OCI-LY3 (cell line): ENCODE results near the gene ZNF747.

ENCODE experiments used
- H2AFZ ChIP-seq: fragments of 200-600, 300-600 bp; shearing (Covaris generic); 2 replicates; pipeline ENCODE4 v1.6.0; 2014; ENCODE audit warnings: antibody characterized with exemption, low read depth, low read length
- H3K27ac ChIP-seq: fragments of 200-600, 300-600 bp; sonication (generic); 2 replicates; pipeline ENCODE4 v1.5.1; 2014; ENCODE audit warnings: mild to moderate bottlenecking, low read length, moderate library complexity, mixed read lengths
- H3K27me3 ChIP-seq: fragments of 200-600, 300-600 bp; sonication (generic); 2 replicates; pipeline ENCODE4 v1.6.1; 2014; ENCODE audit warnings: low read depth, low read length, mixed read lengths
- H3K36me3 ChIP-seq: fragments of 200-600, 300-600 bp; sonication (generic); replicated peaks from 2 replicates; pipeline ENCODE3; 2014; ENCODE audit warnings: low read depth, low read length, mixed read lengths
- H3K4me1 ChIP-seq: fragments of 300-600, 200-600 bp; sonication (generic); 2 replicates; pipeline ENCODE4 v1.6.1; 2014; ENCODE audit warnings: low read length, mixed read lengths
- H3K4me2 ChIP-seq: fragments of 200-600, 300-600 bp; sonication (generic); 2 replicates; pipeline ENCODE4 v1.6.1; 2014; ENCODE audit warnings: low read length, mixed read lengths
- H3K4me3 ChIP-seq: fragments of 300-600, 200-600 bp; sonication (generic); 2 replicates; pipeline ENCODE4 v1.5.1; 2014; ENCODE audit warnings: antibody characterized with exemption, mild to moderate bottlenecking, low read length, moderate library complexity
- H3K79me2 ChIP-seq: fragments of 300-600, 200-600 bp; shearing (Covaris generic); 2 replicates; pipeline ENCODE4 v1.6.1; 2014; ENCODE audit warnings: mild to moderate bottlenecking, low read length, mixed read lengths
- H3K9ac ChIP-seq: fragments of 300-600, 200-600 bp; shearing (Covaris generic); 2 replicates; pipeline ENCODE4 v1.6.0; 2014; ENCODE audit warnings: mild to moderate bottlenecking, low read length, moderate library complexity
- H3K9me3 ChIP-seq: fragments of 200-600, 300-600 bp; shearing (Covaris generic); 2 replicates; pipeline ENCODE4 v1.6.1; 2014; ENCODE audit warnings: low read length, mixed read lengths; ENCODE audit not compliant: insufficient read depth
- H4K20me1 ChIP-seq: fragments of 200-600, 300-600 bp; sonication (generic); 2 replicates; pipeline ENCODE4 v1.6.1; 2016; ENCODE audit warnings: low read length, mixed read lengths; ENCODE audit not compliant: insufficient read depth
- EZH2phosphoT487 ChIP-seq: fragments of 200-600 bp; shearing (Covaris generic); IDR thresholded peaks from 2 replicates; pipeline ENCODE4 v1.6.1; 2018; ENCODE audit warnings: antibody characterized with exemption, mixed run types, low read depth
- TF ChIP-seq, protein P1 (sequence below): fragments of 200-600, 300-600 bp; sonication (generic); IDR thresholded peaks from 2 replicates; pipeline ENCODE4 v1.5.1; 2014; ENCODE audit warnings: antibody characterized with exemption, low read length, low read depth

ZNF747 gene

GRCh38 chr16:30556125-30556473, 21.4 kb upstream of the ZNF747 start:
- no peak overlapping the region for H2AFZ ChIP-seq
- peaks cover 17% of the 10 kb centered on the region for H3K4me1 ChIP-seq
- H3K4me2 ChIP-seq = no peak overlapping the region
- H3K4me3 ChIP-seq = no peak overlapping the region
- no peak overlapping the region for H3K9ac ChIP-seq
- H3K27ac ChIP-seq = no peak overlapping the region
- peaks cover 18% of the 10 kb centered on the region for H3K79me2 ChIP-seq
- H3K36me3 ChIP-seq = peaks cover 18% of the 10 kb centered on the region
- H4K20me1 ChIP-seq = no peaks in the 10 kb centered on the region
- no peaks in the 10 kb centered on the region for H3K9me3 ChIP-seq
- no peaks in the 10 kb centered on the region for H3K27me3 ChIP-seq
- TF ChIP-seq EZH2phosphoT487 = no peak
- TF ChIP-seq, protein P1, sequence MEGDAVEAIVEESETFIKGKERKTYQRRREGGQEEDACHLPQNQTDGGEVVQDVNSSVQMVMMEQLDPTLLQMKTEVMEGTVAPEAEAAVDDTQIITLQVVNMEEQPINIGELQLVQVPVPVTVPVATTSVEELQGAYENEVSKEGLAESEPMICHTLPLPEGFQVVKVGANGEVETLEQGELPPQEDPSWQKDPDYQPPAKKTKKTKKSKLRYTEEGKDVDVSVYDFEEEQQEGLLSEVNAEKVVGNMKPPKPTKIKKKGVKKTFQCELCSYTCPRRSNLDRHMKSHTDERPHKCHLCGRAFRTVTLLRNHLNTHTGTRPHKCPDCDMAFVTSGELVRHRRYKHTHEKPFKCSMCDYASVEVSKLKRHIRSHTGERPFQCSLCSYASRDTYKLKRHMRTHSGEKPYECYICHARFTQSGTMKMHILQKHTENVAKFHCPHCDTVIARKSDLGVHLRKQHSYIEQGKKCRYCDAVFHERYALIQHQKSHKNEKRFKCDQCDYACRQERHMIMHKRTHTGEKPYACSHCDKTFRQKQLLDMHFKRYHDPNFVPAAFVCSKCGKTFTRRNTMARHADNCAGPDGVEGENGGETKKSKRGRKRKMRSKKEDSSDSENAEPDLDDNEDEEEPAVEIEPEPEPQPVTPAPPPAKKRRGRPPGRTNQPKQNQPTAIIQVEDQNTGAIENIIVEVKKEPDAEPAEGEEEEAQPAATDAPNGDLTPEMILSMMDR = no peak

- H3K4me3 ChIP-seq = no peak overlapping the region
- H3K79me2 ChIP-seq = peaks cover 18% of the 10 kb centered on the region
- no peaks in the 10 kb centered on the region for H4K20me1 ChIP-seq
- H3K9me3 ChIP-seq = no peaks in the 10 kb centered on the region
- no peak overlapping the region for H3K9ac ChIP-seq
- no peak overlapping the region for H2AFZ ChIP-seq
- peaks cover 18% of the 10 kb centered on the region for H3K36me3 ChIP-seq
- peaks cover 17% of the 10 kb centered on the region for H3K4me1 ChIP-seq
- H3K27me3 ChIP-seq = no peaks in the 10 kb centered on the region
- no peak overlapping the region for H3K4me2 ChIP-seq
- H3K27ac ChIP-seq = no peak overlapping the region
- TF ChIP-seq EZH2phosphoT487 = no peak
- TF ChIP-seq, protein P1 = no peak
Measured at GRCh38 chr16:30555315-30556124, 20.9 kb upstream of the ZNF747 start.

- no peaks in the 10 kb centered on the region for H3K27me3 ChIP-seq
- H3K79me2 ChIP-seq = peaks cover 18% of the 10 kb centered on the region
- H3K9ac ChIP-seq = no peak overlapping the region
- peaks cover 18% of the 10 kb centered on the region for H3K36me3 ChIP-seq
- TF ChIP-seq EZH2phosphoT487 = no peak
- H3K9me3 ChIP-seq = no peaks in the 10 kb centered on the region
- no peak overlapping the region for H3K27ac ChIP-seq
- H4K20me1 ChIP-seq = no peaks in the 10 kb centered on the region
- no peak overlapping the region for H2AFZ ChIP-seq
- no peak overlapping the region for H3K4me2 ChIP-seq
- H3K4me1 ChIP-seq = peaks cover 12% of the 10 kb centered on the region
- H3K4me3 ChIP-seq = no peak overlapping the region
Measured at GRCh38 chr16:30554557-30555314, 20.1 kb upstream of the ZNF747 start.

- H2AFZ ChIP-seq = no peak overlapping the region
- no peak overlapping the region for H3K9ac ChIP-seq
- peaks cover 18% of the 10 kb centered on the region for H3K79me2 ChIP-seq
- H3K27ac ChIP-seq = no peak overlapping the region
- H3K4me3 ChIP-seq = no peak overlapping the region
- peaks cover 18% of the 10 kb centered on the region for H3K36me3 ChIP-seq
- no peak for TF ChIP-seq EZH2phosphoT487
- TF ChIP-seq, protein P1 = no peak
- no peaks in the 10 kb centered on the region; the same call in 1 of the 2 replicates for H3K4me1 ChIP-seq
- no peaks in the 10 kb centered on the region for H3K9me3 ChIP-seq
- no peaks in the 10 kb centered on the region for H3K27me3 ChIP-seq
- H3K4me2 ChIP-seq = no peak overlapping the region
- H4K20me1 ChIP-seq = no peaks in the 10 kb centered on the region
Measured at GRCh38 chr16:30553393-30553899, 18.8 kb upstream of the ZNF747 start.
